Measurements from ENCODE around the gene BANP. TPM values are rescaled to one million over a fixed set of nuclear protein-coding genes. Genes with fewer than 3 reads are reported as not detected.

Gene BANP
- total and polyA plus RNA-seq, 11 donors: 7.2 to 20.7 (median 13.3) TPM

DNA sequence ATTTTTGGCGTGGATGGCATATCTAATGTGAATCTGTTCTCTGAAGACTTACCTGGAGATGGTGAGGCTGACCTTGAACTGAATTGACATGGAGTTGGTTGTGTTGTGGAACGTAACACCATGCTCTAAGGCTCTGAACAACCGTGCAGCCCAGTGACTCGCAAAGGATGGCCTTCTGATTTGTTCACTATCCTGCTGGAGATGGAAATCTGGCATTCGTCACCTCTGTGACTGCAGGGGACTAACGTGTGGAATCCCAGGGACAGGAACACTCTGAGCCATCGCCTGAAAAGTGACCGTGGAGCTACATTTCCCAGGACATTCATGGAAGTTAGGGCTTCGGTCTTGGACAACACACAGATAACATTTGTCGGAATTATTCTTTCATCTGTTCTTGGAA lies 61.1 kb downstream of the BANP start:
- no peak for ATAC-seq
- Histone ChIP-seq H3K4me3 (no peak overlapping the region), H3K27ac (no peak overlapping the region), H3K4me1 (peaks cover 0 to 4% (median 0%) of the 10 kb centered on the region in 12 donors), H3K36me3 (peaks cover 0 to 49% (median 30%) of the 10 kb centered on the region in 9 donors), H3K27me3 (no peaks in the 10 kb centered on the region), H3K9me3 (no peaks in the 10 kb centered on the region)
- intact Hi-C loops (cut with DNase I): no loop called here
- 89 to 95% (median 90%) methylated on average over 10 of the region's 10 CpGs for WGBS, 4 donors
- DNase-seq: no peak
- no peak for TF ChIP-seq POLR2A (IDR thresholded peaks at IDR 0.05)
- TF ChIP-seq, protein P1, sequence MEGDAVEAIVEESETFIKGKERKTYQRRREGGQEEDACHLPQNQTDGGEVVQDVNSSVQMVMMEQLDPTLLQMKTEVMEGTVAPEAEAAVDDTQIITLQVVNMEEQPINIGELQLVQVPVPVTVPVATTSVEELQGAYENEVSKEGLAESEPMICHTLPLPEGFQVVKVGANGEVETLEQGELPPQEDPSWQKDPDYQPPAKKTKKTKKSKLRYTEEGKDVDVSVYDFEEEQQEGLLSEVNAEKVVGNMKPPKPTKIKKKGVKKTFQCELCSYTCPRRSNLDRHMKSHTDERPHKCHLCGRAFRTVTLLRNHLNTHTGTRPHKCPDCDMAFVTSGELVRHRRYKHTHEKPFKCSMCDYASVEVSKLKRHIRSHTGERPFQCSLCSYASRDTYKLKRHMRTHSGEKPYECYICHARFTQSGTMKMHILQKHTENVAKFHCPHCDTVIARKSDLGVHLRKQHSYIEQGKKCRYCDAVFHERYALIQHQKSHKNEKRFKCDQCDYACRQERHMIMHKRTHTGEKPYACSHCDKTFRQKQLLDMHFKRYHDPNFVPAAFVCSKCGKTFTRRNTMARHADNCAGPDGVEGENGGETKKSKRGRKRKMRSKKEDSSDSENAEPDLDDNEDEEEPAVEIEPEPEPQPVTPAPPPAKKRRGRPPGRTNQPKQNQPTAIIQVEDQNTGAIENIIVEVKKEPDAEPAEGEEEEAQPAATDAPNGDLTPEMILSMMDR (IDR thresholded peaks at IDR 0.05): no peak

DNA sequence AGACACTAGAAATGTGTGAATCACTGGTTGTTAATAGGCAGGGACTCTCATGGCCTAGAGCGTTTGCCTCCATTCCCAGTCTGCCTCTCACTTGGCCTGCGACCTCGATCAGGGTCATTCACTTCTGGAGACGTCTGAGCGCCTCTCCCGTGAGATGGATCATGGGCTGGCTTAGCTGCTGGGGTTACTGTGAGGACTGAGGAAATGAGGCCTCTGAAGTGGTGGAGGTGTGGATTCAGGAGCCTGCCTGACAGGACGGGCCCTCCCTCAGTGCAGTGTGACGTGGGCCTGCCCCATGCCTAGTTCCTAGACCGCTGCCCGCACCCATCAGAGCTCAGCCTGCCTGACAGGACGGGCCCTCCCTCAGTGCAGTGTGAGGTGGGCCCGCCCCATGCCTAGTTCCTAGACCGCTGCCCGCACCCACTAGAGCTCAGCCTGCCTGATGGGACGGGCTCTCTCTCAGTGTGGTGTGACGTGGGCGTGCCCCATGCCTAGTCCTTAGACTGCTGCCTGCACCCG lies 61.9 kb downstream of the BANP start:
- H3K4me3 ChIP-seq: no peak overlapping the region
- TF ChIP-seq, protein P1 (IDR thresholded peaks at IDR 0.05): no peak
- TF ChIP-seq POLR2A (IDR thresholded peaks at IDR 0.05): no peak
- intact Hi-C loops (cut with DNase I): no loop called here
- no peaks in the 10 kb centered on the region for H3K9me3 ChIP-seq
- 89 to 92% (median 91%) methylated on average over 17 to 18 of the region's 18 CpGs for WGBS, 4 donors
- peaks cover 0 to 41% (median 27%) of the 10 kb centered on the region in 9 donors for H3K36me3 ChIP-seq
- H3K4me1 ChIP-seq: no peaks in the 10 kb centered on the region
- DNase-seq: no peak
- peak in 2 of 4 donors; percentile 13 to 29 for ATAC-seq
- H3K27me3 ChIP-seq: no peaks in the 10 kb centered on the region
- no peak overlapping the region for H3K27ac ChIP-seq

DNA sequence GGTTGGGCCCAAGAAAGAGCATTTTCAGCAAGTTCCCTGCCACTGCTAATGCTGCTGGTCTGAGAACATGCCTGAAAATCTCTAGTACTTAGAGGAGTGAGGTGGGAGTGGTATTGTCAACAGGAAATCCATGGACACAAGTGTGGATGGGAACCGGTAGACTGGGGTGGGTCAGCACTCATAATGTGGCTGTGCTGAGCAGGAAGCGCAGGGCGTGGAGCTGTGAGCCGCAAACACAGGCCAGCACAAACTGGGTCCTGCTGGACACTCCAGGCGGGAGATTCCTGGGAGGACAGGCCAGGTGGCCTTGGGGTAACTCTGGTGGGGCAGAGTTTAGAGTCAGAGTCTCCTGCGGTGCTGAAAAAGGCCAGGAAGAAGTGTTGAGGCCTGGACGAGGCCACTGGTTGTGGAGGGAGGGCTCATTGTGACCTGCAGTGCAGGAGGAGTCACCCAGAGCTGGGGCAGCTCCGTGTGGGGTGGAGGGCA lies 62.6 kb downstream of the BANP start:
- no peaks in the 10 kb centered on the region for H3K4me1 ChIP-seq
- 67 to 80% (median 72%) methylated on average over 8 of the region's 8 CpGs for WGBS, 4 donors
- DNase-seq: no peak

DNA sequence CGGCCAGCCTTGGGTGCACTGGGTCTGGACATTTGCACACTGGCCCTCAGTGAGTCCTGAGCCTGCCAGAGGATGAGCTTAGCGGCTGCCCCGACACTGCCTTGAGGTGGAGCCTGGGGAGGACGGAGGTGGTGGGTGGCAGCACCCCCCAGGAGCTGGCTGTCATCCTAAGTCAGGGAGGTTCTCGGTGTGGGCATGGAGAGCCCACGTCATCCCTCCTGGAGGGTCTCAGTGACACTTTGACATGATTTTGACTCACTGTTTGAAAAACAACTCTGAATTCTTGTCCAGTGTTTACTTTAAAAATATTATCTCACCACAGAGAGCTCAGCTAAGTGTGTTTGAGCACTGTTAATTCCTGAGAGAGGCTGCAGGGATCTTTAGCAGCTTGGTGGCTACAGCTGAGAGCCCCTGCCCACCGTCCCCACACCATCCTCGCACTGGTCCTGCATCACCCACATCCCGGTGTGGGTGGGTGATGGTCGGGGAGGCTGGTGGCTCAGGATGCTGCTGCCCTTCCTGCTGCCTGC lies 63.1 kb downstream of the BANP start:
- ATAC-seq (peak in 1 of 4 donors; percentile 17), DNase-seq (no peak)
- Histone ChIP-seq H3K4me1 (no peaks in the 10 kb centered on the region), H3K9me3 (no peaks in the 10 kb centered on the region), H3K4me3 (no peak overlapping the region), H3K27ac (no peak overlapping the region), H3K27me3 (no peaks in the 10 kb centered on the region), H3K36me3 (peaks cover 0 to 41% (median 20%) of the 10 kb centered on the region in 9 donors)
- intact Hi-C loops (cut with DNase I): no loop called here
- TF ChIP-seq, protein P1 (IDR thresholded peaks at IDR 0.05): no peak
- no peak for TF ChIP-seq POLR2A (IDR thresholded peaks at IDR 0.05)
- 83 to 92% (median 89%) methylated on average over 10 of the region's 10 CpGs for WGBS, 4 donors

More for the DNA sequence above, 62.6 kb downstream of the BANP start:
- Histone ChIP-seq H3K36me3 (peaks cover 0 to 41% (median 21%) of the 10 kb centered on the region in 9 donors), H3K27me3 (no peaks in the 10 kb centered on the region), H3K4me3 (no peak overlapping the region), H3K9me3 (no peaks in the 10 kb centered on the region), H3K27ac (no peak overlapping the region)
- intact Hi-C loops (cut with DNase I): no loop called here
- ATAC-seq: peak in 1 of 4 donors; percentile 49
- TF ChIP-seq, protein P1 (IDR thresholded peaks at IDR 0.05): no peak
- TF ChIP-seq POLR2A (IDR thresholded peaks at IDR 0.05): no peak

All from heart left ventricle (tissue), 16 donors.